ENCODE measurements around the gene COPS3. TPM values are rescaled to one million over a fixed set of nuclear protein-coding genes. Genes with fewer than 3 reads are reported as not detected.

COPS3 gene
- total RNA-seq, 1 donor from 2014 or later = 48.1 TPM

DNA sequence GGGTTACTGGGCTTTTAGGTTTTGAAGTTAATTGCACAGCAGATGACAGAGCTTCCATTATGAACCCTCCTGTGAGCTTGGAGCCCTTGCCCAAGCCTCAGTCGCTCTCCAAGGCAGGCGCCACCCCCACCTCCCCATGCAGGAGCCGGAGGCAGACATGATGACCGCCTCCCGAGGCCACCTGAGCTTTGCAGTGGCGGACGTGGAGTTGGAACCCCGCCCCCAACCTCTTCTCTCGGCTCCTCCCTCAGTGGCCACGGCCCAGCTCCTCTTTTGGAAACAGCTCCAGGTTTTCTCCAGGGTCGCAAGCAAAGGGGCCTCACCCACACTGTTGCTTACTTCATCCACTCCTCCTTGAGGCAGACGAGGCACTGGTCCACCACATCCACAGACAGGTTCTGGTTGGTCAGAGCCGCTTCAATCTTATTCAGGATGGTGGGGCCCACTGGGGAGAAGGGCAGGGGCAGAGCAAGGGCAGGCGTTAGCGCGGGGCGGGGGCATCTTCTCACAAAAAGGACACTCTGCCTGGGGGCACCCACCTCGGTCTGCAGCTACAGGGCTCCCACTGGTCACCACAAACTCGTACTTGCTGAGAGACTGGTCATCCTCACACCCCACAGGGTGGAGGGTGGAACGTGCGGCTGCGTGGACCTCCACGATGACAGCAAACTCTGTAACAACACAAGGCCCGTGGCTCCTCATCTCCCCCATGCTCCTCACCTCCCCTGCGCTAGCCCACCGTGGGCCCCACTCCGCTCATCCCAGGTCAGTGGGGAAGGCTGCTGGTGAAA is 66.2 kb downstream of the COPS3 start:
- TF ChIP-seq POLR2A (IDR thresholded peaks at IDR 0.05) (no peak), POLR2AphosphoS5 (IDR thresholded peaks at IDR 0.05; ENCODE audit: insufficient read depth in 1 of 2, low read depth in 1 of 2) (no peak), CTCF (IDR thresholded peaks at IDR 0.05) (no peak)
- H3K4me3 ChIP-seq = no peak overlapping the region
- no peak overlapping the region for H3K27ac ChIP-seq
- no peak for DNase-seq (ENCODE audit: extremely low spot score in 2 of 2)
- intact Hi-C loops (cut with DNase I) = no loop called here
- peaks cover 0 to 70% of the 10 kb centered on the region in 2 donors for H3K36me3 ChIP-seq
- H3K27me3 ChIP-seq = no peaks in the 10 kb centered on the region
- H3K9me3 ChIP-seq = no peaks in the 10 kb centered on the region
- H3K4me1 ChIP-seq = no peaks in the 10 kb centered on the region

- H3K27me3 ChIP-seq = no peaks in the 10 kb centered on the region
- peaks cover 0 to 62% of the 10 kb centered on the region in 2 donors for H3K36me3 ChIP-seq
- H3K9me3 ChIP-seq = no peaks in the 10 kb centered on the region
- no peaks in the 10 kb centered on the region for H3K4me1 ChIP-seq
- TF ChIP-seq CTCF (IDR thresholded peaks at IDR 0.05) (no peak), POLR2AphosphoS5 (IDR thresholded peaks at IDR 0.05; ENCODE audit: insufficient read depth in 1 of 2, low read depth in 1 of 2) (no peak), POLR2A (IDR thresholded peaks at IDR 0.05) (no peak)
- intact Hi-C loops (cut with DNase I) = no loop called here
- H3K4me3 ChIP-seq = no peak overlapping the region
- no peak for DNase-seq (ENCODE audit: extremely low spot score in 2 of 2)
- no peak overlapping the region for H3K27ac ChIP-seq
These were observed 67.3 kb downstream of the COPS3 start for GRCh38 chr17:17213775-17214174.

- Histone ChIP-seq H3K27me3 (no peaks in the 10 kb centered on the region), H3K4me3 (no peak overlapping the region), H3K36me3 (peaks cover 0 to 8% of the 10 kb centered on the region in 2 donors), H3K9me3 (no peaks in the 10 kb centered on the region), H3K27ac (peak overlapping the region; percentile 94), H3K4me1 (peaks cover 33% of the 10 kb centered on the region)
- intact Hi-C loops (cut with DNase I) = loop anchor here (10.0 kb wide), 1 partner anchor 63 kb away; no protein-coding TSS in a partner anchor
- TF ChIP-seq POLR2AphosphoS5 (IDR thresholded peaks at IDR 0.05; ENCODE audit: insufficient read depth in 1 of 2, low read depth in 1 of 2) (no peak), CTCF (IDR thresholded peaks at IDR 0.05) (no peak), POLR2A (IDR thresholded peaks at IDR 0.05) (no peak)
- DNase-seq (ENCODE audit: extremely low spot score in 2 of 2) = no peak
These were observed 73.0 kb downstream of the COPS3 start for GRCh38 chr17:17207998-17208397.

DNA sequence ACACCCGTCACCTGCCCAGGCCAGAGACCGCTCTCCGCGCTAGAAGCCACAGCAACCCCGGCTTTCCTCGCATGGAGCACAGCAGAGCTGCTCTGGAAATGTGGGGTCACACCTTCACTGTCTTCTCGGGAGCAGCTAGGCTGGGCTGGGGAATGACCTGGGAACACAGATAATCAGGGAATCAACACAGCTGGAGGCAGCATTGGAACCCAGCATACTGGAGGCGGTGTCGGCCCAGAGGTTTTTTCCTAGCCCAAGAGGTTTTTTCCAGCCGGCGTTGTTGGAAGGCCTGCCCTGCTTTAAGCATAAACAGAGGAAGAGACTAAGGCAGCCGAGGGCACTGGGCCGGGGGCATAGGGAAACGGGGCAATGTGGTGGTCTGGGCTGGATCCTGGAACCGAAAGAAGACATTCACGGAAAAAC is 74.1 kb downstream of the COPS3 start:
- H3K27ac ChIP-seq = peak overlapping the region; percentile 94
- peak overlapping the region in 1 of 2 donors; percentile 56 for H3K4me3 ChIP-seq
- no peaks in the 10 kb centered on the region for H3K9me3 ChIP-seq
- no peaks in the 10 kb centered on the region for H3K27me3 ChIP-seq
- no peak for DNase-seq (ENCODE audit: extremely low spot score in 2 of 2)
- peaks cover 38% of the 10 kb centered on the region for H3K4me1 ChIP-seq
- H3K36me3 ChIP-seq = no peaks in the 10 kb centered on the region
- intact Hi-C loops (cut with DNase I) = loop anchor here (10.0 kb wide), 1 partner anchor 62 kb away; no protein-coding TSS in a partner anchor
- TF ChIP-seq CTCF (IDR thresholded peaks at IDR 0.05) = no peak
- TF ChIP-seq POLR2AphosphoS5 (IDR thresholded peaks at IDR 0.05; ENCODE audit: insufficient read depth in 1 of 2, low read depth in 1 of 2) = peak in 1 of 2 donors; percentile 59
